Sigmoid colon (tissue), 7 donors: ENCODE data around the gene SNCB. TPM values are rescaled to one million over a fixed set of nuclear protein-coding genes. Genes with fewer than 3 reads are reported as not detected.
A peak's percentile ranks its signal among the peaks of the same experiment; 100 is the strongest.

Experiments used
- DNase-seq: peaks from one replicate; pipeline ENCODE4 v3.0.0-alpha.2; 2019
- H3K27ac ChIP-seq, 4 donors: fragments of 200-600 bp; sonication (generic); one replicate each; pipeline ENCODE4 v1.5.1; 2016 to 2019; ENCODE audit warnings: mild to moderate bottlenecking in 1 of 4
- H3K27me3 ChIP-seq, 3 donors: fragments of 200-600 bp; sonication (generic); one replicate each; pipeline ENCODE4 v1.5.1; 2019; ENCODE audit warnings: mild to moderate bottlenecking in 1 of 3
- H3K36me3 ChIP-seq, 4 donors: fragments of 200-600 bp; sonication (generic); one replicate each; pipeline ENCODE4 v1.5.1; 2016 to 2019
- H3K4me1 ChIP-seq, 4 donors: fragments of 200-600 bp; sonication (generic); one replicate each; pipeline ENCODE4 v1.5.1; 2017 to 2019
- H3K4me3 ChIP-seq, 4 donors: fragments of 200-600 bp; sonication (generic); one replicate each; pipeline ENCODE4 v1.5.1; 2017 to 2019; ENCODE audit warnings: mild to moderate bottlenecking in 2 of 4, moderate library complexity in 1 of 4
- H3K9me3 ChIP-seq, 4 donors: fragments of 200-600 bp in 3 of 4; sonication (generic) in 3 of 4; one replicate each; pipeline versions ENCODE4 v1.5.1 to v1.6.1; 2013 to 2019
- CTCF ChIP-seq, 4 experiments: fragments of 450-650 bp in 3 of 4; fragments of 200-600 bp in 1 of 4; IDR thresholded peaks; one replicate each; pipeline ENCODE4 v1.5.1; 2016 to 2019; ENCODE audit warnings: antibody characterized with exemption in 4 of 4, mild to moderate bottlenecking in 3 of 4, moderate library complexity in 2 of 4
- EP300 ChIP-seq, 4 donors: sonication (generic); formaldehyde crosslinking; IDR thresholded peaks; one replicate each; pipeline ENCODE4 v1.6.1; 2017; ENCODE audit warnings: antibody characterized with exemption in 4 of 4
- POLR2A ChIP-seq, 2 donors: fragments of 450-650 bp; IDR thresholded peaks; one replicate each; pipeline ENCODE4 v1.6.1; 2016; ENCODE audit warnings: antibody characterized with exemption in 2 of 2, mild to moderate bottlenecking in 2 of 2, moderate library complexity in 2 of 2
- POLR2AphosphoS5 ChIP-seq, 4 donors: sonication (generic); formaldehyde crosslinking; IDR thresholded peaks; one replicate each; pipeline ENCODE4 v1.6.1; 2017; ENCODE audit warnings: antibody characterized with exemption in 4 of 4
- WGBS, 2 donors: extraction: QIAGEN DNeasy Blood & Tissue Kit; methylation state at CpG; one replicate each; pipeline ENCODE4 v1.1.7; 2013; 5-methylcytosine and 5-hydroxymethylcytosine counted together
- intact Hi-C: fragments of 100-400 bp; cut with DNase I; formaldehyde crosslinking; loops from one replicate; pipeline ENCODE4 v1.15.1; 2023
- polyA plus RNA-seq, 3 donors: library from polyadenylated mRNA; stranded (reverse); fragments of 200-250 nt; gene quantifications; one replicate each; pipeline ENCODE4 v1.2.3, GENCODE V29; 2013
- total RNA-seq, 4 donors: library from RNA; depleted of rRNA; stranded (reverse); fragments of >200 nt; gene quantifications; one replicate each; pipeline ENCODE4 v1.1.0, GENCODE V29; 2016
- donor health status: healthy with polysubstance abuse.
- donor health status: Bipolar disorder and iron deficiency.
- donor health status: healthy.

Gene SNCB
- total and polyA plus RNA-seq, 7 donors: 0.23 to 2.2 TPM; not detected in 5

- 79 to 84% methylated on average over 10 of the region's 10 CpGs for WGBS, 2 donors
- H3K36me3 ChIP-seq: peaks cover 0 to 11% (median 0%) of the 10 kb centered on the region in 4 donors
- H3K27ac ChIP-seq: no peak overlapping the region
- no peak for TF ChIP-seq CTCF (IDR thresholded peaks at IDR 0.05)
- TF ChIP-seq EP300 (IDR thresholded peaks at IDR 0.05): no peak
- no peak for TF ChIP-seq POLR2AphosphoS5 (IDR thresholded peaks at IDR 0.05)
- TF ChIP-seq POLR2A (IDR thresholded peaks at IDR 0.05): no peak
- H3K4me3 ChIP-seq: no peak overlapping the region
- intact Hi-C loops: loop anchor here (5.0 kb wide), 1 partner anchor 451 kb away; no protein-coding TSS in a partner anchor
- DNase-seq: no peak
- peaks cover 0 to 33% (median 16%) of the 10 kb centered on the region in 3 donors for H3K27me3 ChIP-seq
- H3K9me3 ChIP-seq: no peaks in the 10 kb centered on the region
- peaks cover 0 to 17% (median 6%) of the 10 kb centered on the region in 4 donors for H3K4me1 ChIP-seq
These were observed 31.3 kb upstream of the SNCB start for GRCh38 chr5:176661676-176662075.

- H3K27me3 ChIP-seq: peaks cover 0 to 33% (median 16%) of the 10 kb centered on the region in 3 donors
- H3K4me3 ChIP-seq: no peak overlapping the region
- peaks cover 0 to 17% (median 6%) of the 10 kb centered on the region in 4 donors for H3K4me1 ChIP-seq
- 49 to 57% methylated on average over 33 of the region's 33 CpGs for WGBS, 2 donors
- DNase-seq: peak; percentile 83
- intact Hi-C loops: loop anchor here (5.0 kb wide), 1 partner anchor 451 kb away; no protein-coding TSS in a partner anchor
- TF ChIP-seq POLR2A (IDR thresholded peaks at IDR 0.05) (no peak), CTCF (IDR thresholded peaks at IDR 0.05) (peak; percentile 50 to 98 (median 80)), POLR2AphosphoS5 (IDR thresholded peaks at IDR 0.05) (no peak)
- peaks cover 0 to 17% (median 0%) of the 10 kb centered on the region in 4 donors for H3K36me3 ChIP-seq
- no peak overlapping the region for H3K27ac ChIP-seq
- no peaks in the 10 kb centered on the region for H3K9me3 ChIP-seq
These were observed 30.7 kb upstream of the SNCB start for GRCh38 chr5:176660860-176661641.

- no peak overlapping the region for H3K4me3 ChIP-seq
- no peak for DNase-seq
- intact Hi-C loops: loop anchor here (5.0 kb wide), 1 partner anchor 452 kb away; no protein-coding TSS in a partner anchor
- H3K36me3 ChIP-seq: peaks cover 0 to 17% (median 0%) of the 10 kb centered on the region in 4 donors
- H3K27ac ChIP-seq: no peak overlapping the region
- peaks cover 0 to 30% (median 14%) of the 10 kb centered on the region in 3 donors for H3K27me3 ChIP-seq
- no peaks in the 10 kb centered on the region for H3K9me3 ChIP-seq
- TF ChIP-seq POLR2A (IDR thresholded peaks at IDR 0.05) (no peak), CTCF (IDR thresholded peaks at IDR 0.05) (no peak), POLR2AphosphoS5 (IDR thresholded peaks at IDR 0.05) (no peak), EP300 (IDR thresholded peaks at IDR 0.05) (no peak)
- 5 to 17% methylated on average over 1 of the region's 1 CpG for WGBS, 2 donors
- peaks cover 0 to 17% (median 6%) of the 10 kb centered on the region in 4 donors for H3K4me1 ChIP-seq
These were observed 30.2 kb upstream of the SNCB start for GRCh38 chr5:176660530-176660859.

GRCh38 chr5:176659860-176660461 is 29.6 kb upstream of the SNCB start:
- no peaks in the 10 kb centered on the region for H3K9me3 ChIP-seq
- no peak for DNase-seq
- intact Hi-C loops: loop anchor here (5.0 kb wide), 1 partner anchor 452 kb away; no protein-coding TSS in a partner anchor
- 78 to 84% methylated on average over 4 of the region's 4 CpGs for WGBS, 2 donors
- no peak overlapping the region for H3K4me3 ChIP-seq
- peaks cover 0 to 22% (median 0%) of the 10 kb centered on the region in 4 donors for H3K36me3 ChIP-seq
- peaks cover 0 to 17% (median 6%) of the 10 kb centered on the region in 4 donors for H3K4me1 ChIP-seq
- peaks cover 0 to 24% (median 9%) of the 10 kb centered on the region in 3 donors for H3K27me3 ChIP-seq
- H3K27ac ChIP-seq: no peak overlapping the region
- TF ChIP-seq POLR2AphosphoS5 (IDR thresholded peaks at IDR 0.05): no peak
- TF ChIP-seq POLR2A (IDR thresholded peaks at IDR 0.05): no peak
- TF ChIP-seq CTCF (IDR thresholded peaks at IDR 0.05): no peak
- TF ChIP-seq EP300 (IDR thresholded peaks at IDR 0.05): no peak
